NT2/D1 (cell line): Measurements from ENCODE around the gene CSF1R.

Experiments
- DNase-seq: peaks from one replicate; pipeline ENCODE4 v3.0.0-alpha.2; 2011; ENCODE audit warnings: low read depth, low spot score
- H3K27me3 ChIP-seq: 2 replicates; pipeline ENCODE4 v1.6.0; 2011; ENCODE audit warnings: mild to moderate bottlenecking; ENCODE audit not compliant: insufficient read length, insufficient read depth
- H3K36me3 ChIP-seq: 2 replicates; pipeline ENCODE4 v1.6.1; 2011; ENCODE audit warnings: mild to moderate bottlenecking, low read length, mixed read lengths; ENCODE audit not compliant: insufficient read depth, insufficient read length
- H3K4me1 ChIP-seq: 2 replicates; pipeline ENCODE4 v1.5.1; 2011; ENCODE audit not compliant: insufficient read depth, insufficient read length
- H3K4me3 ChIP-seq: 2 replicates; pipeline ENCODE4 v1.5.1; 2011; ENCODE audit warnings: low read depth; ENCODE audit not compliant: insufficient read length
- H3K9ac ChIP-seq: 2 replicates; pipeline ENCODE4 v1.6.0; 2011; ENCODE audit warnings: low read depth; ENCODE audit not compliant: insufficient read length
- H3K9me3 ChIP-seq: 2 replicates; pipeline ENCODE4 v1.5.1; 2011; ENCODE audit warnings: mild to moderate bottlenecking, low read length; ENCODE audit not compliant: insufficient read depth
- SUZ12 ChIP-seq: IDR thresholded peaks from 2 replicates; pipeline ENCODE4 v1.6.1; 2011; ENCODE audit not compliant: insufficient read length, insufficient read depth; ENCODE audit errors: extremely low read depth
- YY1 ChIP-seq: IDR thresholded peaks from 2 replicates; pipeline ENCODE4 v1.6.1; 2011; ENCODE audit not compliant: insufficient read length, insufficient read depth
- ZNF274 ChIP-seq: IDR thresholded peaks from 2 replicates; pipeline ENCODE4 v1.6.1; 2011; ENCODE audit warnings: mild to moderate bottlenecking, low read depth, low read length

CSF1R gene

GRCh38 chr5:150131461-150131860, 45.1 kb upstream of the CSF1R start:
- Histone ChIP-seq H3K9me3 (no peaks in the 10 kb centered on the region), H3K36me3 (peaks cover 89% of the 10 kb centered on the region), H3K9ac (no peak overlapping the region), H3K4me3 (no peak overlapping the region), H3K27me3 (peaks cover 32% of the 10 kb centered on the region), H3K4me1 (peaks cover 19% of the 10 kb centered on the region)
- no peak for DNase-seq
- TF ChIP-seq ZNF274 (no peak), YY1 (no peak), SUZ12 (no peak)

- Histone ChIP-seq H3K9ac (no peak overlapping the region), H3K36me3 (peaks cover 90% of the 10 kb centered on the region)
Measured at GRCh38 chr5:150130493-150130922, 44.2 kb upstream of the CSF1R start.

DNA sequence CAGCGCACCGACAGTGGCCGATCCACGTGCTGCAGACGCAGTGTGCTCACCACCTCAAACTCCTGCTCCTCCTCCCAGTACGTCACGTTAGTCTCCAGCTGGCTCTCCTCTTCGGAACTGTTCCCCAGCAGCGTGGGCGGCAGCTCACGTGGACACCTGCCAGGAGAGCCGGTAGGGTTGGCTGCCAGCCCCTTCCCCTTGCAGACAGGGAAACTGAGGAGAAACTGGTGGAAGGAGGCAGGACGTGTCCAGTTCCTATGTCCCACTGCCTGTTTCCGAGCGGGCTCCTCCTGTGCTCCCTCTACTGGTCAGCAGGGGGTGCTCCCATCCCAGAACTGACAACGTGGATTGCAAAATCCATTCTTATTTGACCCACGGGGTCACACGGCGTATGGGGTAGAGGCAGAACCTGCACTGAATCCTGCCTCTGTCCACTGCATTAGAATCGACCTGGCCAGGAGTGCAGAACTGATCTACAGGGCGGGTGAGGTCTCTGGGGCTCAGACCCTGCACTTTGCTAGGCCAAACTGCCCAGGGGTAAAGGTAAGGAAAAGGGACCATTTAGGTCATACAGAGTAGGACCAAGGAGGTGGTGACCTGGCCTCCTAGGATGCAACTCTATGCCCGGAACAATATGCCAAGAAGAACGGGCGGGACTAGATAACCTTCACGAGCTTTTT, 43.6 kb upstream of the CSF1R start:
- H3K4me1 ChIP-seq: peaks cover 13% of the 10 kb centered on the region
- peaks cover 90% of the 10 kb centered on the region for H3K36me3 ChIP-seq
- H3K27me3 ChIP-seq: peaks cover 32% of the 10 kb centered on the region
- no peak for DNase-seq
- TF ChIP-seq YY1 (no peak), SUZ12 (no peak), ZNF274 (no peak)
- H3K4me3 ChIP-seq: no peak overlapping the region
- no peak overlapping the region for H3K9ac ChIP-seq
- no peaks in the 10 kb centered on the region for H3K9me3 ChIP-seq

More at GRCh38 chr5:150130493-150130922, 44.2 kb upstream of the CSF1R start:
- TF ChIP-seq SUZ12 (no peak), ZNF274 (no peak), YY1 (no peak)
- H3K4me3 ChIP-seq: no peak overlapping the region
- no peak for DNase-seq
- peaks cover 13% of the 10 kb centered on the region for H3K4me1 ChIP-seq
- H3K9me3 ChIP-seq: no peaks in the 10 kb centered on the region
- H3K27me3 ChIP-seq: peaks cover 32% of the 10 kb centered on the region

DNA sequence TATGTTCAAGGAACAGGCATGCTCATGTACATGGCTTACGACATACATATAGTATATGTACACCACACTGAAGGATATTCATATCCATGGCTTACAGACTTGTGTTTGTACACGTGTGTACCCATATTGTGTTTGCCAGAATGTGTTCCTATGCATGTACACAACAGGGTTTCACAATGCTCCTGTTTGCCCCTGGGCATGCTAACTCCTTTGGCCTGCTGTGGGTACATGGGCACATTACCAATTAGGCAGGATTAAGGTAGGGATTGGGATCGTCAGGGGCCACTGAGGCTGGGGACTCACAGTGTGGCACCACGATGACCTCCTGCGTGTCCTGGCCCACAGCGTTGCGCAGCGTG, 43.1 kb upstream of the CSF1R start:
- Histone ChIP-seq H3K4me3 (no peak overlapping the region), H3K36me3 (peaks cover 88% of the 10 kb centered on the region), H3K27me3 (peaks cover 28% of the 10 kb centered on the region), H3K9ac (no peak overlapping the region), H3K9me3 (no peaks in the 10 kb centered on the region), H3K4me1 (peaks cover 13% of the 10 kb centered on the region)
- TF ChIP-seq ZNF274: no peak
- TF ChIP-seq YY1: no peak
- TF ChIP-seq SUZ12: no peak
- DNase-seq: no peak

DNA sequence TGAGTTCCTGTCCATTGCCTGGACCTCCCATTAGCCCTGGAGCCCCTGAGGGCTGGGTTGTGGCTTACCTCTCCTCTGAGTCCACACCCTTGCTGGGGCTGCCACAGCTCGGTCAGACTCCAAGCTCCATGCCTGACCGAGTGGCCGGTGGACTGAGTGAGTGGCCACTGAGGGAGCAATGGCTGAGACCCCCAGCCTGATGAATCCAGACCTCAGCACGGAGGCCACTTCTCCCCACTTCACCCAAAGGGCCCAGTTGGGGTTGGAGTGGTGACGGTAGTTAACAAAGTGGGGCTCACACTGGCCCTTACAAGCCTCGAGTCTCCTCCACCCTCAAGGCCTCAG, 40.5 kb upstream of the CSF1R start:
- no peaks in the 10 kb centered on the region for H3K9me3 ChIP-seq
- no peak for DNase-seq

DNA sequence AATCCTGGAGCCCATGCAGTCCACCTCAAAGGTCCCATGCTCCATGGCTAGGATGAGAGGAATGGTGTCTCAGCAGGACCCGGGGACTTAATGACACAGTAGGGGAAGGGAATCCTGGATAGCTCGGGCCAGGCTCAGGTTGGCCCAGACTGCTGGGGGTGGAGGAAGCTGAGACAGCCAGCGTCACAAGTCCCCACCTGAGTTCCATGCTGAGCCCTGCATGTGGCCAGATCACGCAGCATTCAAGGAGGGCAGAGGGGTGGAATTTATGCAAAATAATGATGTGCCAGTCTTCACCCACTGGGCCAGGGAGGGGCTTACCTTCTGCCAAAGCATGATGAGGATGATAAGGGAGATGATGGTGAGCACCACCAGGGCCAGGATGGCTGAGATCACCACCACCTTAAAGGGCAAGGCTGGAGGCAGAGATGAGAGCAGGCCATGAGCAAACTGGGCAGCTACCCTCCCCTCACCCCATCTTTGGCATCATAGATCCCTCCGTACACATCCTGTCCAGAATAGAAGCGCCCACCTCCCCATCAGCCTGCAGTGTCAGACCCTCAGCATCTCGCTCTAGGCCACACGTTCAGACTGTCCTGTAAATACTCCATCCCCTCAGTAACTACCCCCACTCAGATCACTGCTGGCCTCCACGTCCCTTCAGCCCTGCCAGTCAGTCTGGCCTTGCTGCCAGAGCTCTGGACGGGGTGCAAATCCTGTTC, 40.0 kb upstream of the CSF1R start:
- no peak for TF ChIP-seq ZNF274
- TF ChIP-seq SUZ12: no peak
- TF ChIP-seq YY1: no peak
- Histone ChIP-seq H3K9me3 (no peaks in the 10 kb centered on the region), H3K4me3 (no peak overlapping the region), H3K27me3 (peaks cover 11% of the 10 kb centered on the region), H3K4me1 (peaks cover 12% of the 10 kb centered on the region), H3K36me3 (peaks cover 83% of the 10 kb centered on the region), H3K9ac (no peak overlapping the region)
- no peak for DNase-seq

More for the DNA sequence above, 40.5 kb upstream of the CSF1R start:
- H3K27me3 ChIP-seq: peaks cover 13% of the 10 kb centered on the region
- H3K4me3 ChIP-seq: no peak overlapping the region
- peaks cover 81% of the 10 kb centered on the region for H3K36me3 ChIP-seq
- H3K4me1 ChIP-seq: peaks cover 13% of the 10 kb centered on the region
- no peak overlapping the region for H3K9ac ChIP-seq
- TF ChIP-seq ZNF274: no peak
- no peak for TF ChIP-seq YY1
- TF ChIP-seq SUZ12: no peak

DNA sequence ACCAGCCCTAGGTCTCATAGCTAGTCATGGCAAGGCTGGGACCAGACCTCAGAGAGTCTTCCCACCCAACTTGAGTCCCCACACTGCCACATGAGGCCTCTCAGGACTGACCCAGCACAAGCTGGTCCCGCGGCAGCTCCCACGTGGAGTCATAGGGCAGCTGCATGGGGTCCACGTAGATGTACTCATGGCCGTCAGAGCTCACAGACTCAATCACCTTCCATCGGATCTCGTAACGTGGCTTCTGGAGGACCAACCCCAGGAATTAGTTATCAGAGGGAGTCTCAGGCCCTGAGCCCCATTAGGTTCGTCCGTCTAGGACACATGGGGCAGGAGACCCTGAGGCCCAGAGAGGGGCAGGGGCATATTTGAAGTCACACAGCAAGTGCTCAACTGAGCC, 39.0 kb upstream of the CSF1R start:
- no peak for DNase-seq
- Histone ChIP-seq H3K27me3 (peaks cover 10% of the 10 kb centered on the region), H3K9ac (no peak overlapping the region), H3K9me3 (no peaks in the 10 kb centered on the region), H3K36me3 (peaks cover 87% of the 10 kb centered on the region), H3K4me1 (peaks cover 3% of the 10 kb centered on the region), H3K4me3 (no peak overlapping the region)
- no peak for TF ChIP-seq YY1
